GM18508 (cell line): ENCODE results near the gene ATP13A5.

Source experiments
- ATAC-seq: cut with Tn5 transposase; IDR thresholded peaks from one replicate; pipeline ENCODE4 v1.9.1; 2021; ENCODE audit warnings: moderate number of reproducible peaks; ENCODE audit not compliant: insufficient read depth, unreplicated experiment

The ATP13A5 gene

DNA sequence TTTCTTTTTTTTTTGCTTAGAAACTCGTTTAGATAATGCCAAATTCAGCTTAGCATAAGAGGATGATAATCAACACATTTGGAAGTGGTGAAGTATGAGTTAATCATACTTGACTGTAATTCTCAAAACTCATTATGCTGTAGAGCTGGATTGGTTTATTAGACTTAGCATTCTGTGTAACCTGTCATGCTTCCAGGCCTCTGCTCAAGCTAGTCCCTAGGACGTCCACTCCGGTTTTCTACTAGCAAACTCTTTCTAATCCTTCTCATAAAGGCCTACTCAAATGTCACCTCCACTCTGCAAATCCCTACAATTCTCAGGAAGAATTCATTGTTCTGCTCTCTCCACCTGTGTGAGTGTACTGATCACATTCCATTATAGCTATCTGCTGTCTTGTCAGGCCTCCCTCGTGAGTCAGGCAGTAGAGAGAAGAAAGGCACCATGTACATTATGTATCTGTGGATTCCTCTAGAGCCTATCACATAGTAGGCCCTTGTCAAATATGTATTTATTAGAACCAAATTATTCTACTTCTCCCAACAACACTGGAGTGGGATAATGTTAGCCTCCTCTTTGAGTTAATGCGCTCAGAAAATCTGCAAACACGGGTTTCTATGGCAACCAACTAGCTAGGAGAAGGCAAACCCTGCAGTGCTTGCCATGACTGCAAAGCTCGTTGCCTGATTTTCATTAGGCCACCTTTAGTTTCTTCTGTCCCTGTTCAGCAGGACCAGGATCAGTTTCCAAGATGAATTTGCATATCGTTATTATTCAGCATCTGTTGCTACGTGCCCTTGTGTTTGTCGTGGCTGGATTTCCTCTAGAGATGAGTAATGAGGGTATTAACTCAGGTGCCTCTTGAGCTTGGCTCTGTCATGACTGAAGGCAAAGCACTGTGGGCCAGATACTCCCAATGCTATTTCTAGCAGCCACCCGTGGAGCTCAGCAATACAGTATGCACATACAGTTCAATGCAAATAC, 30.7 kb downstream of the ATP13A5 start:
- peak; percentile 49 for ATAC-seq

DNA sequence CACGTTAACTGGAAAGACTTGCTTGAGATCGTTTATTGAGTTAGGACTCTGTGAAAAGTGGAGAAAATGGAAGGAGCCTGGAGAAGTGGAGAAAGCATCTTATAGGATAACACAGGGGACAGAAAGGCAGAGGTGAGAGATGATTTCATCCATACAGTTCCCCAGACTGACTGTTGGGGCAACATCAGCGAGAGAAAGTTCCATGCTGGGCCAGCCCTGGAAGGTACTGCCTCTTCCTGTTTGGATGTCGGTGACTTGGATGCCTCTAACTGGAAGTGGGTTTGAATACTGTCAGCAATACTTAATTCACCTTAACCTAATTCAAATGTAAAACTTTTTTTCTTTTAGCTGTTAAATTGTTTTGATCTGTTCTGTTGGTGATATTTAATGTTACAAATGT, 32.3 kb downstream of the ATP13A5 start:
- ATAC-seq = no peak

DNA sequence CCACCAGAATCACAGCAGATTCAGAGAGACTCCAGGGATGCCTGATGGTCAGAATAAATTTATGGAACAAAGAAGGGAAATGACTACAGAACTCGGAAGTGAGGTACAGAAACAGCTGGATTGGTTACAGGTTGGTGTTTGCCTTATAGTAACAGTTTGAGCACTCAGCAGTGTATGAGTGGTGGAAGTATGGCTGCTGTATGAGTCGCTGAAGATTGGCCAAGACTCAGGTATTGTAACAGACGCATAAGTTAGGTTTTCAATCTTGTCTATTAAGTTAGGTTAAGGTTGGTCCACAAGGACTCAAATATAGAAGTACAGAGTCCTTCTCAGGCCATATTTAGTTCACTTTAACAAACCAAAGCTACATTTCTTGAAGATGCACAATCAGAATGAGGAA, 33.1 kb downstream of the ATP13A5 start:
- no peak for ATAC-seq

DNA sequence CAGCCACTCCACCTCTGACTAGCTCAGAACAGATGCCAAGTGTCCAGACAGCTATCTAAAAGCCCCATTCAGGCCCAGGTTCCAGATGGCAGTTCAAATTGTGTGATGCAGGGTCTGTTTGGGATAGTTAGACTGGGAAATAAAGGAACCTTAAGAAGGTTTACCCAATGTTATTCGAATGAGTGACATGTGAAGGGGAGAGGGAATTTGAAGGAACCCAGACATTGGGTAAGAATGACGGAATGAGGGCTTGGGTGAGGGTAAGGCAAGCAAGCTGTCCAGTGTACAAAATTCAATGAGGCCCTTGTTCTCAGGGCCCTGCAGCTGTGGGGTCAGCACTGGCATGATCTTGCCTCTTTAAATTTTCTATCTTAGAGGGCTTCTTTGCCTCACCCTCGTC, 34.1 kb downstream of the ATP13A5 start:
- ATAC-seq = no peak

DNA sequence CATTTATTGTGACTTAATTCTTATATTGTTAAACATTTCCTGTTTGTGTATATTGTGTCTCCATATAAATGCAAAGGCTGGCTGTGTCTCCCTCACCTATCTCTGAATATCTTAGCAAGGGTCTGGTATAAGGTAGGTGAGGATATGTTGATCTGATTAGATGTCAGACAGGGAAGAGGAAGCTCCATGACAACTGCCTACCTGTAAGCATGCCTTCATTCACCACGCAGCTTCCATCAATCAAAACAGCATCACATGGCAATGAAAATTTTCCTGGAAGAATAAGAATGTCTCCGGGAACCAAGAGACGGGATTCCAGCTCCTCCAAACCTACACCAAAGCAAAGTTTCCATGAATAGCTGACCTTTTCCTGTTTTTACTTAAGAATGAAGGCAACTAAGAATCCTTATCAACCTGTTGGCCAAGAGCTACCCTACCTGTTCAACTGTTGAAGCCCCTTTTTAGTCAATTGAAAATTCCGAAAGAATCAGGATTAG, 34.8 kb downstream of the ATP13A5 start:
- ATAC-seq = no peak

DNA sequence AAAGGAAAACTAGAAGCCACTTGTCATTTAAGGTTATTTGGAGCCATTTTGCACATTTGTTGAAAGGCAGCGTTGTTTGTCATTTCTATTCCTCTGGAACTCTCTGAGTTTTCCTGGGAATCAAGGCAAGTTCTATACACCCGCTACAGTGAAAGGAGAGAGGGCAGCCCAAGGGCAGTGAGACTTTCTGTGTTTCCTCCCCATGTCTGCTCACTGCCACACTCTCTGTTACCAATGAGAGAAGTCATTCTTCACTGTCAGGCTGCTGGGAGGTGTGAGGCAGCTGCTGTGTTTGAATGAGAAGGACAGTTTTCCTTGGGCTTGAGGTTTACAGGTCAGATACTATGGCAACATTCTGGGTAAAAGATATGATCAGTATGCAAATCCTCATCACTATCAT, 36.0 kb downstream of the ATP13A5 start:
- ATAC-seq = no peak

DNA sequence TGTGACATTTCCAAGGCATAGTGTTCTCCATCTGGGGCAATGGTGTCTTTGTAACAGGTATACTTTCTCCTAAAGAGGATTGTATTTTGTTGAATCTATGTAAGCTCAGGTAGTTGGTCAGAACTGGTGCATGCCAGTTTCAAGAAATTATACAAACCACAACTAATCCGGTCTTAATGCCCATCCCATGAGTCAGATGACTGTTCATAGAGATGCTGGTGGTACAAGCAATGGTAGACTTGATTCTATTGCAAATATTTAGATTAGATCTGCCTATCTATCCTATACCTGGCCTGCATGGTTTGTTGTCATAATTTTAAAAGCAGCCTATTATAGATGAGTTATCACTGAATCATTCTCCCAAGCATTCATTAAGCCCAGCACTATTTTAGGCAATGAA, 43.5 kb downstream of the ATP13A5 start:
- ATAC-seq = no peak

DNA sequence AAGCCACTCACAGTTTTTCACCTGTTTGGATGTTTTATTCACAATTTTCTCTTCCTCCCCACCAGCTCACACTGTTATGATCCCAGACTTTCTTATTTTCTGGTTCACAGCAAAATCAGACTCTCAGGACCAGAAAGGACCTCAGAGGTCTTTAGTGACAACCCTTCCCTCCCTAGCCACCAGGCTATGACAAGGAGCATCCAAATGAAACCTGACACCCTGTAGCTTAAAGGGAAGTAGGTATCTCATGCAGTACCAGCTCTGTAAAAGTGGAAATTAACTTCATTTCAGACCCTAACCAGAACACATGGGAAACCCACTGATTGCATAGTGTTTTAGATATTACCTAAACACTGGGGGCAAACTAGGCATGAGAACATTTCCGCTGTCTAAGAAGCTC, 45.3 kb downstream of the ATP13A5 start:
- no peak for ATAC-seq

DNA sequence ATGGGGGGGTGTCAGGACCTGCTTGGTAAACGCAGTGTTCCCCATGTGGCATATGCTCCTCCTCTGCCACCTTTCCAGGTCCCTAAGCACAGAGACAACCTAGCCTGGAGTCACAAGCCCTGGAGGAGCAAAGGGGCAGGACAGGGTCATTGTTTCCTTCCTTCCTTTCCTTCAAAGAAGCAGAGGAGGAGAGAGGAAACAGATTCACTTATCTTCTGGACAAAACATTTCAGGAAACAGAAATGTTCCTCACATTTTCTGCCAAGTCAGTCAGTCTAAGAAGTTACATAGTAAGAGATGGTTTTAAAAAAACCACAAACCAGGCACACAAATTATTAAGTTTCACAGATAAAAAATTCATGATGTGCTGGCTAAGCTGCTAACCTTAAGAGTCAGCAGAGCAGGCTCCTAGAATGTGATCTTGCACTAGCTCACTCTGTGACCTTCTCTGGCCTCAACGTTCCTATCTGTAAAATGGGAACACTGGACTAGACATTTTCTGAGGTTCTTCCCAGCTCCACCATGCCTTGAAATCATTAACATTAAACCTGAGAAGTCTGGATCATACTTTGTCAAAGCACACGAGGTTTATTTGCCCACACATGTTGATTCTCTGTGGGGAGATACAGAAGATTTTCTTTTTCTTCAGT, 47.9 kb downstream of the ATP13A5 start:
- no peak for ATAC-seq

DNA sequence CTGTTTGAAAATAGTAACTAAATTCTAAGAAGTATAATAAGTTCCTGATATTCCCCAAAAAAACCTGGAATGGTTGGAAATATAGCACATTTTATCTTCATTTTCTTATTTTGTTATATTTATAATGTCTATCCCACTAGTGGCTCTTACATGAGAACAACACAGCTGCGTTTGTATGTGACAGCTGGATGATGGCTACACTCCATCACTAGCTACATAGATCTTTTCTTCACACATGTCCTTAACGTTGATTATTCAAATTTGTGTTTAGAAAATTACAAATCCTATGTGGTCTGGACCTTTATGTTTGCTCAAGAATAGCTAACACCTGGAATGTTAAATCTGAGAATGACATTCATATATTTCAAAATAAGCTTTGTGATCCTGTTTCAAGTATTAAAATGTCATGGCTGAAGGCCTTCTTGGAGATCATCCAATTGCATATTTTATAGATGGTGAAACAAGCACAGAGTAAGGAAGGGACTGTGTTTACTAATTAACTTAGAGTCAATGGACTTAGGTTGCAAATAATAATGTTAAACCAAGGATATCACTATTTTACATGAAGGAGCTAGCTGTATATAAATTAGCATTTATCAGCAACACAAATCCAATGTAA, 60.8 kb downstream of the ATP13A5 start:
- ATAC-seq = no peak

DNA sequence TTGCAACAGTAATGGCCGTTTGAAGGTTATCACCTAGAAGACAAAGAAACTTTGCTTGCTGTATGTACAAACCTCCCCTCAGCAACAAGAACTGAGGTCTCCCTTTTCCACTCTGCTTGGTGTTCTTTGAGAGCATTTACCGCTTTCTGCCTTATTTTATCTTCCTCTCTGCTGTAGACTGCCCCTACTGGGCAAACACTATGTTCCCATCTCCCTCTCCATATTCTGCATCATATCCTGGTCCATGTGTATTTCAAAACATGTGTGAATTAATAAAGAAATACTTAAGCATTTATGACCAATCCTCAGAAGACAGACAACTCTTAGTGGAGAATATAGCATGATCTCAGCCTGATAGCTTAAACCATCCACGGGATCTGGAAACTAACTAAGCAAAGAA, 64.4 kb downstream of the ATP13A5 start:
- ATAC-seq = no peak

DNA sequence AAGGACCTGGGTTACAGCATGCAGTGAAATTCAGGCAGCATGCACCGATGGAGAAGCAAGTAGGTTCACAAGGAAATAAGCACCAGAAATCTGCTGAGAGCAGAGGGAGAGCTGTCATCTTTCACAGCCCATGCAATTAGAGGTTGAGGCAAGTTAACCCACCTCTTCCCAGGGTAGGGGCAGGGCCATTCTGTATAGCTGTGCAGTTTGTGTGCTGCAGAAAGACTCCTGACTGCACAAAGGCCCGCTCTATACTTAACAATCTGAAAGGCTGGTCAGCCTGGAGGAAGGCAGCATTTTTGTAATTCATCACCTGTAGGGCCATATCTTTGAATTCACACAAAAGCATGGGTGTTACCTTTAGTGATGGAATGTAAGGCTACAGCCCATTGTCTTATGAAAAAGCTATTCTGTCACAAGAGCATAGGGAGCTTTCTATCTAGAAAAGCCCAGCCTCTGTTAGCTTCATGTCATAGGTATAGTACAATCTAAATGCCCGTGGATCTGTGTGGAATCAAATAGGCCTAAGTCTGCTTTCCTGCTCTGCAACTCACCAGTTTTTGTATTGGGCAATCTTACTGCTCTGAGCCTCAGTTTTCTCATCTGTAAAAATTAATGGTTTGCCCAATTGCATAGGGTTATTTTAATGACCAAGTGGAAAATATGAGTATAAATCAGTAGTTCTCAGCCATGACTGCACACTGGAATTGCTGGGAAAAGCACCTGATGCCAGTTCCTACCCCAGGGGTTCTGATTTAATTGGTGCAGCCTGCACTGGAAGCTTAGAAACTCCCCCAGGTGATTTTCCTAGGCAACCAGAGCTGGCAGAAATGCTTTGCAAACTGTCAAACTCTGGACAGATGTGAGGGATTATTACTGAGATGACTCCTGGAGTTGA, 65.2 kb downstream of the ATP13A5 start:
- no peak for ATAC-seq

DNA sequence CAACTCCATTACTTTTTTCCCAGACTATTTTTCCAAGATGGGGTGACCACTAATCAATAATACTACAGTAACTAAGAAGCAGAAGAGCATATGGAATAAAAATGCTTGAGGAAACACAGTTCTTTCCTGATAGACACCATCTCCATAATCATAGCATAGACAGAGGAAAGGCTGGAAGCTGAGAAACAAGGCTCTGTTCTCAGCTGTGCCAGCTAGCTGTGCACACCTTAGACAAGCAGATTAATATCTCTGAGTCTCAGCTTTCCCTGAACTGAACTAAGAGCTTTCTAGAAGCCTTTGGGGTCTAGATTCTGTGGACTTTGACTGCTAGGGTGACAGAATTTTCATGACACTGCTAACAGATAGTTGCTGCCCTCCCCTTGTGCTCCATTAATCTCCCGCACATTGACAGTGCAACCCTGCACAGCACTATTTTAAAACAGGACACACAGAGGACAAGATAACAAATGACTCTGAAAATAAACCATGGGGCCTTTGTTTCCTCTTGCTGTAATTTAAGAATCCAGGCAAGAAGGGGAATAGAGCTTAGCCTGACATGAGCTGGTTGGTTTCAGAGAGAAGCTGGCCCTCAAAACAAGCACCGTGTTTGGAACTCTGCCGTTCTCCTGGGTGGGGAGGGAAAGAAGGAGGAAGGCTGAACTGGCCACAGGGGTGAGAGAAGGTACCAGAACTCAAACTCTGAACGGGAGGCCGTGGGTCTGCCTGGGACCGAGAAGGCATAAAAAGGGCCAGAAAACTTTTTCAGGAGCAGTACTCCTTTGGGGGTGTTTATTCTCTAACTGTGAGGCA, 67.4 kb downstream of the ATP13A5 start:
- no peak for ATAC-seq

DNA sequence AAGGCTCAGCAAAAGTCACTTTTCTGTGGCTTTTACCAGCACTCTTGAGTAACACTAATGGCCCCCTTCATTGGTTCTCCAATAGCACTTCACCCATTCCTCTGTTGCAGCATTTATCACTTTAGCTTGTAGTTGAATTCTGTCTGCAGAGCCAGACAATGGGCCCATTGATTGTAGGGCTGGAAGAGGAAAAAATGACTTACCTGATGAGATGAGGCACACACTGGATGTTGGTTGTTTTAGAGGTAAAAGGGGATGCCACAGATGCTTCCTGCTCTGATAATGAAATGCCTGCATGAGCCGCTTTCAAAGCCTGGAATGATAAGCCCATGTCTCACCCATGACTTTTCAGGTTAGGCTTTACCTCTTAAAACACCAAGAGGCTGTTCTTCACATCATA, 73.2 kb downstream of the ATP13A5 start:
- ATAC-seq = no peak

DNA sequence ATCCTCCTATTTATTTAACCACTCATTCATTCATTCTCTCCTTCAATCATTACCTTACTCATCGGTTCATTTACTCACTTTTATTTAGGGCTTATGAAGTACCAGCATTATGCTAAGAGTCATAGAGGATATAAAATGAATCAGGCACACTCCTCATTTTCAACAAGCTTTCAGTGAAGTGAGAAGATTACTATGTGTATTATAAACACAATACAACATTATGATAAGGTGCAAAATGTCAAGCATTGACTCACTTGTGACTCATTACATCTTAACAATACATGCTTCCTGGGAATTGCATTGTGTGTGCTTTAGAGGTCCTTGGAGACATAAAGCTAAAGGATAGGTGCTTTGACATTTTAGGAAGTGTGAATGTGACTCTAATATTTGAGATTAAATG, 77.1 kb downstream of the ATP13A5 start:
- no peak for ATAC-seq

DNA sequence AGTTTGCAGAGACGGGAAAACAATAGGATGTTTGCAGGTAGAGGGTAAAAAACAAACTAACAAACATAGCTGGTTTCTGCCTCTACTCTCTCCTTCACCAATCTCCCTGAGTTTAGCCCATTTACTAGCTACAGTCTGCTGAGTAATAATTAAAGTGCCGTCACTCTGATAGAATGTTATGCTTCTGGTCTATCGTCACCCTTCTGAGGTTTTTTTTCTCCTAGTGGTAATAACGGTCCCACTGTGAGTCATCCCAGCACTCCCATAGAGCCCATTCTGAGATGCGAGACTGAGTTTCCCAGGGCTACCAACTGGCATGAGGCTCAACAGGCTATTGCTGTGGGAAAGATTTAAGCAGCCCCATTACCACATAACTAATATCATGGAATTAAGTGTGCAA, 81.1 kb downstream of the ATP13A5 start:
- no peak for ATAC-seq

DNA sequence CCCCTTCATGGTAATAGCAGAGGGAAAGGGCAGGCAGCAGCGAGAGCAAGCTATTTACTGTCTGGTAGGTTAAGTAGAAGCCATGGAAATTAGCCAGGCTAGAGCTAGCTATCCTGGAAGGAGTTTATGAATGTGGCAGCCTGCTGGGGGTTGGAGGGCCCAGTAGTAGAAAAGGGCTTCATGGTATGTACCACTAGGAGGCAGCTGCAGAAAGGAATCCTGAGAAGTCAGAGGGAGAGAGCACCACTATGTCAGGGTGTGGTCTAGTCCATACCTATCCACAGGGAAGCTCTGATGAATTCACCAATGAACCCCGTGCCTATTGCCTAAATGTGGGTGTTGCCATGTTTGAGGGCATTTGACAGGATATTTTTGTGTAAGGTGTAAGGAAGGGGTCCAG, 82.6 kb downstream of the ATP13A5 start:
- no peak for ATAC-seq

DNA sequence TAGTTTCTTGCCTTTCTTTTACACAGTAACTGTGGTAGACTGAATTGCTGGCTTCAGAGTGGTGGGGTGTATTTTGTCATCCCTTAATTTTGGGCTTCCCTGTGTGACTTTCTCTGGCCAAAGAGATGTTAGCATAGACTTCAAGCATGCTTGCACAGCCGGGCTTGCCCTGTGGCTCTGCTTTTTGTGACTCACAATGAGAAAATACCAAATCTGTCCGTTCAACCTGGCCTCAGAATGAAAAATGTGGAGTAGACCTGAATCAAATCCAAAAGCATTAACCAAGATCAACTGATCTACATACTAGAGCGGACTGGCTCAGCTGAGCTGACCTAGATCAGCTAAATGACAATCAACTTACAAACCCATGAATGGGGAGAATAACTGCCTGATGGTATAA, 86.2 kb downstream of the ATP13A5 start:
- ATAC-seq = no peak

DNA sequence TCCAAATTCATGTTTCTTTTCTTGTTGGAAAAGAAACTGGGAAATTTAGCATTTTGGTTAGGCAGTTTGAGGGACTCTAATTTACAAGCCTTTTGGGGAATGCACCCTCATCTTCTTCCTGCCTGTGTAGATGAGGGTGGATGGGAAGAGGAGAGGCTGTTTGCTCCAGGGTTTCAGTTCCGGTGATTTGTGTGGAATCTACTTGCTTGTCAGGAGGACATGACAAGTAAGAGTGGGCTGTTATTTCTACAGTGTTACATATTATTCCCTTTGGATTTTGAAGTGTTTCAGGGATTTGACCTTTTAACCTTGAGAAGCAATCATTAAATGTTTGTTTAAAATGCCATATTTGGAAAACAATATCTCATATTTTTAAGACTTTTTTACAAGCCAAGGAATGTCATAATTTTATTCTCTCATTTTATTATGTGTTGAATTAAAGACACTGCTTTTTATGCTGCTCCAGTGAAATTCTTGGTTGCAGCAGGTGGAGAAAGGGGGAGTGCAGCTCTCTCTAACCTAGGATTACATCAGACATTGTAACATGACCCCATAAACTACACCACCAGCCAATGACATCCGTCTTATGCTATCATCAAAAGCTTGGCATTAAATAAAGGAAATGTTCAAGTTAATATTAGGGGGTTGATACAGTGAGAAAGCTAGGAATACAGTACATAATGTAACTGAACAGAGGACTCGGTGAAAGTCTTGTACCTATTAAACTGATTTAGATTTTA, 107.3 kb downstream of the ATP13A5 start:
- no peak for ATAC-seq
